HG03520 (cell line): ENCODE results near the gene HTR1E.
"Not testable (repeated sequence)": the region's sequence is repeated elsewhere in the genome, so short reads cannot be mapped to it uniquely, and the experiment has no call there.

ENCODE experiments used
- ATAC-seq: cut with Tn5 transposase; IDR thresholded peaks from one replicate; pipeline ENCODE4 v1.9.1; 2021; ENCODE audit warnings: mild to moderate bottlenecking, moderate library complexity; ENCODE audit not compliant: unreplicated experiment

Gene HTR1E

GRCh38 chr6:86973088-86973487 lies 35.8 kb downstream of the HTR1E start:
- no peak for ATAC-seq

GRCh38 chr6:86978251-86978650 lies 40.9 kb downstream of the HTR1E start:
- no peak for ATAC-seq

GRCh38 chr6:87001494-87001893 lies 64.2 kb downstream of the HTR1E start:
- ATAC-seq = no peak

GRCh38 chr6:87002391-87002790 lies 65.1 kb downstream of the HTR1E start:
- ATAC-seq = not testable (repeated sequence)

- ATAC-seq = not testable (repeated sequence)
Measured at GRCh38 chr6:87006541-87006940, 69.2 kb downstream of the HTR1E start.

- ATAC-seq = not testable (repeated sequence)
Measured at GRCh38 chr6:87009581-87009980, 72.3 kb downstream of the HTR1E start.

- ATAC-seq = no peak
Measured at GRCh38 chr6:87012035-87012434, 74.7 kb downstream of the HTR1E start.

GRCh38 chr6:87012743-87013142 lies 75.4 kb downstream of the HTR1E start:
- no peak for ATAC-seq

GRCh38 chr6:87016772-87017171 lies 79.4 kb downstream of the HTR1E start:
- no peak for ATAC-seq

GRCh38 chr6:87027021-87027420 lies 89.7 kb downstream of the HTR1E start:
- no peak for ATAC-seq

GRCh38 chr6:87029711-87030314 lies 92.5 kb downstream of the HTR1E start:
- no peak for ATAC-seq

GRCh38 chr6:87040729-87041128 lies 103.4 kb downstream of the HTR1E start:
- no peak for ATAC-seq

GRCh38 chr6:87045521-87046075 lies 108.3 kb downstream of the HTR1E start:
- ATAC-seq = no peak

- no peak for ATAC-seq
Measured at GRCh38 chr6:87049779-87050178, 112.5 kb downstream of the HTR1E start.

- no peak for ATAC-seq
Measured at GRCh38 chr6:87053312-87053711, 116.0 kb downstream of the HTR1E start.

GRCh38 chr6:87054143-87054833 lies 117.0 kb downstream of the HTR1E start:
- ATAC-seq = no peak

GRCh38 chr6:87059943-87060342 lies 122.6 kb downstream of the HTR1E start:
- no peak for ATAC-seq

- no peak for ATAC-seq
Measured at GRCh38 chr6:87065117-87065516, 127.8 kb downstream of the HTR1E start.
